ENCODE measurements around the gene CELA3B.
A peak's percentile ranks its signal among the peaks of the same experiment; 100 is the strongest.
"Not testable (repeated sequence)": the region's sequence is repeated elsewhere in the genome, so short reads cannot be mapped to it uniquely, and the experiment has no call there.

CELA3B gene

DNA sequence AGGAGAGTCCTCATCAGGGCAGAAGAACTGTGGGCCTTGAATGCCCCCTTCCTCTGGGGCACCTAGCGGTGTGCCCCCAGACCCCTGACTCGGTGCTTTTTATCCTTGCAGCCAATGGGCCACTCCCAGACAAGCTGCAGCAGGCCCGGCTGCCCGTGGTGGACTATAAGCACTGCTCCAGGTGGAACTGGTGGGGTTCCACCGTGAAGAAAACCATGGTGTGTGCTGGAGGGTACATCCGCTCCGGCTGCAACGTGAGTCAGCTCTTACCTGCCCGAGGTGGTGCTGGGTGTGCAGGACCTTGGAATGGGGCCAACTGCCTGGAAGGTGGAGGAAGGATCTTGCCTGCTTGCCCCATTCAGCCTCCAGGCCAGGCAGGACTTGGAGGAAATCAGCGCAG is 30.4 kb downstream of the CELA3B start:
- not testable (repeated sequence) for DNase-seq (ENCODE audit: low spot score)

DNA sequence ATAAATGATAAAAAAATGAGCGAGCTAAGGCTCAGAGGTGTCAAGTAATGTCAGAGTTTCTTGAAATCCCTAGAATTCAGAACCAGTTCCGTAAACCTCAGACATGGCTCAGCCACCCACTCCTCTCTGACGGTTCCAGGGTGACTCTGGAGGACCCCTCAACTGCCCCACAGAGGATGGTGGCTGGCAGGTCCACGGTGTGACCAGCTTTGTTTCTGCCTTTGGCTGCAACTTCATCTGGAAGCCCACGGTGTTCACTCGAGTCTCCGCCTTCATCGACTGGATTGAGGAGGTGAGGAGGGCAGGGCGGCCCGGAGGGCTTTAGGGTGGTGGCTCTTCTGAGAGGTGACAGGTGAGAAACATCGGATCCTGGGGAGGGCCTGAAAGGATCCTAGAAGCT is 32.7 kb downstream of the CELA3B start:
- not testable (repeated sequence) for DNase-seq (ENCODE audit: low spot score)

DNA sequence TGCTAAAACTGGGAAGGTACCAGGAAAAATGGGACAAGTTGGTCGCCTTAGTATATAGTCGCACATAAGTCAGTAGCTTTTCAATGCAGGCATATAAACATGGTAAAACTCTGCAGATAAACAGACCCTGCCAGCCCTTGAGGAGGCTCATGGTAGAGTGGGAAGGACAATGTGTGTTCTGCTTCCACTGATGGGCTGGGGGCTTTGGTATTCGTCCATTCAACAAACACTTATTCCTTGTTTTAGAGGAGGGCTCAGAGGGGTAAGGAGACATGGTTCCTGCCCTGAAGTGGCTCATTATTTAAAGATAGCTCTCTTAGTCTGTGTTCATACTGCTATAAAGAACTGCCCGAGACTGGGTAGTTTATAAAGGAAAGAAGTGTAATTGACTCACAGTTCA is 35.9 kb downstream of the CELA3B start:
- not testable (repeated sequence) for DNase-seq (ENCODE audit: low spot score)

DNA sequence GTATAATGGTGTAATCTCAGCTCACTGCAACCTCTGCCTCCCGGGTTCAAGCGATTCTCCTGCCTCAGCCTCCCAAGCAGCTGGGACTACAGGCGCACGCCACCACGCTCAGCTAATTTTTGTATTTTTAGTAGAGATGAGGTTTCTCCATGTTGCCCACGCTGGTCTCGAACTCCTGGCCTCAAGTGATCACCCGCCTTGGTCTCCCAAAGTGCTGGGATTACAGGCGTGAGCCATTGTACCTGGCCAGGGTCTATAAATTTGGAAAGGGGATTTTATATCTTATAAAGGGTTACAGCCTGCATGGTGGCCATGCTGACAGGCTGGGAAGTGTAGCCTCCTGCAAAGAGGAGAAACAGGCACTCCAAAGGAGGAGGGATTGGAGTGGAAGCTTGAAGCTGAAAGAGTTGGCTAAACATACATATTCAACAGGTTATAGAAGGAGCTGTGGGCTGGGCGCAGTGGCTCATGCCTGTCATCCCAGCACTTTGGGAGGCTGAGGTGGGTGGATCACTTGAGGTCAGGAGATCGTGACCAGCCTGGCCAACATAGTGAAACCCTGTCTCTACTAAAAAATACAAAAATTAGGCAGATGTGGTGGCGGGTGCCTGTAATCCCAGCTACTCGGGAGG is 37.9 kb downstream of the CELA3B start:
- not testable (repeated sequence) for DNase-seq (ENCODE audit: low spot score)

DNA sequence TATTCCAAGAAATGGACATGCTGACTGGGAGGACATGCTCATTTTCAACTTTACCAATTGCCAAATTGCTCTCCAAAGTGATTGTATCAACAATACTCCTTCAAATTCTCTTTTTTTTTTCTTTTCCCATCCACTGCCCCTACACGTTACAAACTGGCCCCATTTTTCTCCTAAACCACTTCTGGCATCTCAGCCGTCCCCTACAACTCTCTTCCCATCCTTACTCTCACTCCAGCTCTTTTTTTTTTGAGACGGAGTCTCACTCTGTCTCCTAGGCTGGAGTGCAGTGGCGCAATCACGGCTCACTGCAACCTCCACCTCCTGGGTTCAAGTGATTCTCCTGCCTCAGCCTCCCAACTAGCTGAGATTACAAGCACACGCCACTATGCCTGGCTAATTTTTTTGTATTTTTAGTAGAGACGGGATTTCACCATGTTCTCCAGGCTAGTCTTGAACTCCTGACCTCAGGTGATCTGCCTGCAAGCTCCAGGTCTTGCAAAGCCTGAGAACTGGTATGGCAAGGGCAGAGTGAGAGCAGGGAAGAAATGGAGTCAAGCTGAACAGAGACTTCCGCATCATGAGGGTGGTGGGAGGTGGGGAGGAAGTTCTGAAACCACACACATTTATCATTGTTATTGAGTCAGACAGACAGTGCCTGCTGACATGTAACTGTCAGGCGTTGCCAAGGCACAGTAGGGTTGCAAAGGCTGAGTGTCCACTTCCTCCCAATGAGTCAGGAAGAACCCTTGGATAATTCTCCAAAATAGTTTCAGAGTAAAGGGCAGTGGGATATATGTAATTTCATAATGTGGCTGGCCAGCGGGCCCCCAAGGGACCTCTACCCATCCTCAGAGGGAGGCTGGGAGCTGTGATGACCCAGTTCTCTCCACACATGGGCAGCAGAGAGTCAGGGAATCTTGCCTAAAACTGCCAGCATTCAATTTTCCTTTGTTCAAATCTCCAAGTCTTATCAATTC is 42.0 kb downstream of the CELA3B start:
- DNase-seq (ENCODE audit: low spot score): peak; percentile 88

DNA sequence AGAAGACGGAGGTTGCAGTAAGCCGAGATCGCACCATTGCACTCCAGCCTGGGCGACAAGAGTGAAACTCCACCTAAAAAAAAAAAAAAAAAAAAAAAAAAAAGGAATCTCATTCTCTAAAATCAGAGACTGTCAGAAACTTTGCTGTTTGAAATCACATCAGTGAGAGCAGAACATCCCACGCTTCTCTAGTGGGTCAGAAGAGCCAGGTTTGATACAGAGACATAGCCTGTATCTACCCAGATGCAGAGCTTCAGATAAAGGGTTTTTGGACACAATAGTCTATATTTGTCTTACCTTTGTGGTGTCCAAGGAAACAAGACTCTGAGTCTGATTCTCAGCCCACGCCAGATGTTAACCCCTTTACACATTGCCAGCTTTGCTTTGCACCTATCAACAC is 44.2 kb downstream of the CELA3B start:
- DNase-seq (ENCODE audit: low spot score): no peak

DNA sequence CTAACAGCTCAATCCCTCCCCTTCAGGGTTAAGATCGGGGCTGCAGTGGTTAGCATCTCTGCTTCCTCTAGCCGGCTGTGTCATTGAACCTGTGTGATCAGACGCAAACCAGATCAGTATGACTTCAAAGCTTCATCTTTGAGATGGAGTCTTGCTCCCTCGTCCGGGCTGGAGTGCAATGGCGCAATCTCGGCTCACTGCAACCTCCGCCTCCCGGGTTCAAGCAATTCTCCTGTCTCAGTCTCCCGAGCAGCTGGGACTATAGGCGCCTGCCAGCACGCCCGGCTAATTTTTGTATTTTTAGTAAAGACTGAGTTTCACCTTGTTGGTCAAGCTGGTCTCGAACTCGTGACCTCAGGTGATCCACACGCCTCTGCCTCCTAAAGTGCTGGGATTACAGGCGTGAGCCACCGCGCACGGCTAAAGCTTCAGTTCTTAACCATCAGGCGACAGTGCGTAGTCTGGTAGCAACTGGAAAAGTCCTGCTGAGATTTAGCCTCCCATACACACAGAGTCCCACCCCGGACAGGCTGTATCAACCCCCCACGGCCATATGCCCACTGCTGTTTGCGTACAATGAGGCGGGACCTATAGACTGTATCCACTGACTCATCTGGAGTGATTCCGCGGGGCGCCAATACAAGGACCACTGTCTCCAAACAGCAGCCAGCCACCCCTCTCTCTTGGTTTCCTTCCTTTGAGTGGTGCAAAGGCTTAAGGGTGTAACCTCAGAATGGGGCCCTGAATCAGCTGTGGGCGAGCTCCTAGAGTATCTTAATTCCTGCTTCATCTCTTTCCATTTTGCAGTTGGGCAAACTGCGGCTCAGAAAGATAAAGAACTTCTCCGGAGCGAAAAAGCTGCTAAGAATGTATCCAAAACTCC is 47.9 kb downstream of the CELA3B start:
- DNase-seq (ENCODE audit: low spot score): peak; percentile 69

DNA sequence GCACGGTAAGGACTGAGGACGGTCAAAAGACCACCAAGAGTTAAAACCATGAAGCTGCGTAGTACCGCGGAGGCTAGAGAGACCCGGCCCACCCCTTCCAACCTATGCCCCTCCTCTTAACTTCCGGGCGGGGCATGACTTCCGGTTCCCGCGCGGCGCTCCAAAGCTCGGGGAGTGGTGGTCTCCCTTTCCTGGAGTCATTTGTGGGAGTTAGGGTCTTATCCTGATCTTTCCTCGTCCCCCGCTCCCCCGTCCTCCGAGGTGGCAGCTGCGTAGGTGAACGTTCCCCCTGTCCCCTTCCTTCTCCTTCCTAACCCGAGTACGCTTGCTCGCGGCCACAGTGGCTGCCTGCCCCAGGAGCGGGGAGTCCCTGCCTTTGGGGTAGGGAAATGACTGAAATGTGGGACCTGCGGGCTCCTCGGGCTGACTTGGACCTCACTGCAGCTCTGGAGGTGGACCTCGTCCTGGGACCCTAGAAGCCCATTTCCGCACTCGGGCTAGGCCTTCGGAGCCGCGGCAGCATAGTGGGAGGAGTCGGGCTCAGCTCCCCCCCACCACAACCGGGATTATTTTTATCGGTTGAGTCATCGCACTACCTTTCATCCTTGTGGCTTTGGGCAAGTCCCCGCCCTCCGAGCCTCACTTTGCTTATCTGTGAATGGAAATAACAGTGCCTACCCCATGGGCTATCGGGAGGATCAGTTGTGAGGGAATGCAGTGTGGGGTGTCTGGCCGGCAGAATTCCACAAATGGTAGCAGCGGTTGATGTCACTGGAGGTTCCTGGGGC is 48.7 kb downstream of the CELA3B start:
- DNase-seq (ENCODE audit: low spot score): peak; percentile 93

DNA sequence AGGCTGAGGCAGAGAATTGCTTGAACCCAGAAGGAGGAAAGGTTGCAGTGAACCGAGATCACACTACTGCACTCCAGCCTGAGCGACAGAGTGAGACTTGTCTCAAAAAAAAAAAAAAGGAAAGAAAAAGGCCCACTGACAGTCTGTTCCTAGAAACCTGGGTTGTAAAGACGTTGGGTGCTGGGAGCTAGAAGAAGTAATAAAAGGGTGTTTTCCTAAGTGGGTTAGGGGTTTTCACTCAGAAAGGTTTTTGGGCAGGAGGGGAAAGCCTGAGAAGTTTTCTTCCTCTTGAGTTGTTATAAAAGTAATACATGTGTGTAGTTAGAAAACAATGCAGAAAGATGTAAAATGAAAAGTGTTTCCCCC is 50.1 kb downstream of the CELA3B start:
- DNase-seq (ENCODE audit: low spot score): no peak

DNA sequence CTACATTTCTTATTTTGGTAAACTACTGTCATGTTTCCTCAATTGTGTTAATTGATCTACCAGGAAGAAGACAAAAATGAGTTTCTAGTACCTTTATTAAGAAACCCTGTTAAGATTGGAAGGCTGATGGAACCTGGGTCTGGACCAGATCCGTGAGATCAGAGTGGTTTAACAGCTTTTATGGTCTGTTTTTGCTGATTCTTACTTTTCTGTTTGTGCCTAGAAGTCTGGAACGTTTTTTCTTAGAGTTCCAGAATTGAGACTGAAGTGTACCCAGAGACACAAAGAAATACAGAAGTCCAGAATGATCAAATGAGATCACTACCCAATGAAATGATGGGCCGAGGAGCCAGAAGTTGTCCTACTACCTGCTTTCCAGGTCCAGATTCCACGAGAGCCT is 53.2 kb downstream of the CELA3B start:
- DNase-seq (ENCODE audit: low spot score): no peak

DNA sequence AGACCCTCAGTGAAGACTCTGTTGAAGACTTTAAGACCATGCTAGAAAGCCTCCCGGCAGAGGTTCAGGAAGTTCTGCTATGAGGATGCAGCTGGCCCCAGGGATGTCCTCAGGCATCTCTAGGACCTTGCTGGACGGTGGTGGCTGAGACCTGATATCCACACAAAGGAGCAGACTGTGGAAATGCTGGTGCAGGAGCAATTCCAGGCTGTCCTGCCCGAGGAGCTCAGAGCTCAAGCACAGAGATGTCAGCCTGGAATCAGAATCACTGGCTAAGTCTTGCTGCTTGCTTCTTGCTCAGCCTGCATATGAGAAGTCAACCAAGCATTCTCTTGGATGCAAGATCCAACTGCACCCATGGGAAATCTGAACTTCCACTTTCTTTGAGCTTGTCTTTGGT is 53.7 kb downstream of the CELA3B start:
- no peak for DNase-seq (ENCODE audit: low spot score)

DNA sequence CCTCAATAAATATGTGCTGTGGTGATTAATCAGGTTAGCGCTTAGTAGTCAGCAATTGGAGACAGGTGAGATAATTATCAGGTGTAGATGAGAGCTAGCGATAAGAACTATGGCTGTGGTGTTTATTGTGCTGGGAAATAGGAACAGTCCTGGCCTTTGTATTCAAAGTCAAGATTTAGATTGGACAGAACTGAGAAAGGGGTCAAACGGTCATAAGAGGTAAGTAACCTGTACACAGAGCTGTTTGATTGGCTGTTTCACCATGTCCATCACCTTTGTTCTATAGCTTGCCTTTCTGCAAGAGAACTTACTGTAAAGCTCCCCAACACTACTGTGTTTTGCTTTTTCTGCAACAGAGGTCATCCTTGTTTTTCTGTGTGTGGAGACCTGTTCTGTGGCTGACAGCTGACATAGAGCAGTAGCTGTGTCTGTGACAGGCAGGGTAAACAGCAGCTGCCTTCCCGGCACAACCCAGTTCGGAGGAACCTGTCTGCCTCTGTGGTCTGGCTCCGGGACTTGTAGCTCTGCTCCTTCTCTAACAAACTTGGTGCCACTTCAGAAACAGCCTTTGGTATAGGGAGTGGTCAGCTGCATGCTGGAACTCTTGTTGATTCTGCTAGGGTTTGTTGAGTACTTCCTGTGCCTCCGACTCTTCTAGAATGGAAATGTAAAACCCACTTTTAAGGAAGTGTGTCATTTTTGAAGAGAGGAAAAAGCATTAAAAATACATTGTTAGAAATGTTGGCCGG is 54.6 kb downstream of the CELA3B start:
- no peak for DNase-seq (ENCODE audit: low spot score)

DNA sequence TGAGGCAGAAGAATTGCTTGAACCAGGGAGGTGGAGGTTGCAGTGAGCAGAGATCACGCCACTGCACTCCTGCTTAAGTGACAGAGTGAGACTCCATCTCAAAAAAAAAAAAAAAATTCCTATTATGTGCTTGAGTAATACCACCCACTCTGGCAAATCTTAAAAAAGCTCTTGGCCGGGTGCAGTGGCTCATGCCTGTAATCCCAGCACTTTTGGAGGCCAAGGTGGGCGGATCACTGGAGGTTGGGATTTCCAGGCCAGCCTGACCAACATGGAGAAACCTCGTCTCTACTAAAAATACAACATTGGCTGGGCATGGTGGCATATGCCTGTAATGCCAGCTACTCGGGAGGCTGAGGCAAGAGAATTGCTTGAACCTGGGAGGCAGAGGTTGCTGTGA is 58.0 kb downstream of the CELA3B start:
- not testable (repeated sequence) for DNase-seq (ENCODE audit: low spot score)

DNA sequence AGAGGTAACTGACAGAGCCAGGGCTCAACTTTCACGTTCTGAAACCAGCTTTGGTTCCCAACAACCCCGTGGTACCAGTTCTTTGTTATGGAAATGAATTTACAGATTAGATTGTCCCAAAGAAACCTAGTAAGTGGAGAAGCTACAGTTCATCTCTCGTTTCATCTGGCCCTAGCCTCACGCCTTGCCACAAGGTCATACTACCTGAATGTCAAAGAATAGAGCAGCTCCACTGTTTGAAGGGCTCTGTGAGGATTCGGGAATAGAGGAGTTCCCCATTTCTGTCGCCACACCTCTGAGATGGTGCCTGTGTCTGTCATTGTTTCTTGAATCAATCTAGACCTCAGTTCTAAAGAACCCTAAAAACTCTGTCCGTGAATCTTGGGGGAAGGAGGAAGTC is 60.7 kb downstream of the CELA3B start:
- no peak for DNase-seq (ENCODE audit: low spot score)

DNA sequence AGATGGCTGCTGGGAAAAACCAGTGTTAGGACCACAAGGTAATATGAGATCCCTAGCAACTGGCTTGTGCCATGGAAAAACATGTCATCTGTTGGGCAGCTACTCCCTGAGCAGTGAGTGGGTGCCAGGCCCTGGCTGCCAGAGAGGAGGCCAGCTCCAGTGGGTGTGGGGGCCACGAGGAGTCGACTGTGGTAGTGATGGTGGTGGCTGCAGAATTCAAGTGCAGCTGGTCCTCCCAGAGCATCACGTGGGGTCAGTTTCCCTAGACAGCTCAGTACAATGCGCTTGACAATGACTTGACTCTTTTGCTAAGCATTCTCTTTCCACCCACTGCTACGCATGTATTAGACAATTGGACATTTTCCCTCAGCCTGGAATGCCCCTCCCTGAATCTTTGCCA is 61.2 kb downstream of the CELA3B start:
- DNase-seq (ENCODE audit: low spot score): no peak
